Measurements from ENCODE around the gene PEMT. TPM values are rescaled to one million over a fixed set of nuclear protein-coding genes. Genes with fewer than 3 reads are reported as not detected.

Gene PEMT
- total and polyA plus RNA-seq, 2 of the 8 experiments (the other 6 are each of a cell fraction or from before 2014, with no cell fraction given), result 42.0 to 118 TPM

GRCh38 chr17:17638467-17638866, 47.0 kb upstream of the PEMT start:
- ChIA-PET CTCF (ENCODE audit: partially characterized antibody) (interaction anchor here (0.9 to 3.9 kb wide), 4 partner anchors 30 to 283 kb away, joined by 3 to 24 read pairs (median 6); no protein-coding TSS in a partner anchor), POLR2A (ENCODE audit: partially characterized antibody) (no interaction called here)
- no peak overlapping the region for H4K5ac ChIP-seq (ENCODE audit: insufficient read length, low read depth, low read length)
- no peaks in the 10 kb centered on the region; the same call in 1 of the 2 replicates for H3K23me2 ChIP-seq (ENCODE audit: low read depth, low read length)
- no peak overlapping the region for H3K4ac ChIP-seq (replicated peaks; ENCODE audit: insufficient read length, low read depth, low read length)
- 89% methylated on average over 2 of the region's 2 CpGs; no CpG with 5 or more reads in 1 of the 2 experiments for WGBS, 2 experiments (ENCODE audit: extremely low coverage in 1 of 2, insufficient coverage in 1 of 2, insufficient read length in 1 of 2, insufficient replicate concordance in 2 of 2, low coverage in 1 of 2, low lambda C conversion rate in 2 of 2, missing lambda C conversion rate in 1 of 2)
- no peaks in the 10 kb centered on the region for H3K36me3 ChIP-seq (ENCODE audit: control insufficient read depth in 2 of 4, insufficient read depth in 4 of 4, low read length in 3 of 4)
- H3K27ac ChIP-seq (ENCODE audit: low read depth, low read length), result no peak overlapping the region
- H2BK15ac ChIP-seq (ENCODE audit: low read length), result no peak overlapping the region
- peaks cover 0 to 3% of the 10 kb centered on the region in 2 experiments; a peak in 1 of 4 replicates for H3K9me3 ChIP-seq (ENCODE audit: insufficient read depth in 2 of 2, low read depth in 1 of 2, low read length in 1 of 2)
- H3K18ac ChIP-seq (ENCODE audit: extremely low read depth, low read length), result no peak overlapping the region; the same call in 1 of the 2 replicates
- no peak for TF ChIP-seq SIRT6 (IDR thresholded peaks at IDR 0.05; ENCODE audit: low read length)
- TF ChIP-seq RBBP5 (IDR thresholded peaks at IDR 0.05; ENCODE audit: borderline replicate concordance, low read depth, low read length), result no peak
- no peak for TF ChIP-seq ATF2 (IDR thresholded peaks at IDR 0.05; ENCODE audit: low read length)
- no peak for TF ChIP-seq SIX5 (IDR thresholded peaks at IDR 0.05; ENCODE audit: low read depth, low read length)
- no peak for TF ChIP-seq PHF8 (conservative IDR thresholded peaks at IDR 0.05; ENCODE audit: low read depth, low read length)
- TF ChIP-seq KDM5A (IDR thresholded peaks at IDR 0.05; ENCODE audit: low read length), result no peak
- no peak for TF ChIP-seq ATF3 (IDR thresholded peaks at IDR 0.05; ENCODE audit: insufficient read depth, low read depth, low read length)
- TF ChIP-seq E2F6 (IDR thresholded peaks at IDR 0.05), result no peak
- no peak for TF ChIP-seq CBX5 (IDR thresholded peaks at IDR 0.05; ENCODE audit: low read depth, low read length)
- no peak overlapping the region for H2BK120ac ChIP-seq (replicated peaks; ENCODE audit: low read depth, low read length)
- H2BK20ac ChIP-seq (ENCODE audit: low read length), result no peak overlapping the region
- H3K9ac ChIP-seq (replicated peaks in 1 of 4; ENCODE audit: extremely low read depth in 1 of 4, low read depth in 3 of 4, low read length in 3 of 4), result no peak overlapping the region; a peak in 1 of 7 replicates
- H2AFZ ChIP-seq (ENCODE audit: low read length), result no peak overlapping the region
- H2BK5ac ChIP-seq (ENCODE audit: low read depth, low read length), result no peak overlapping the region
- FAIRE-seq, result no peak
- H4K20me1 ChIP-seq (replicated peaks in 1 of 2; ENCODE audit: control insufficient read depth in 1 of 2, insufficient read depth in 2 of 2, low read length in 2 of 2), result no peaks in the 10 kb centered on the region
- H3K27me3 ChIP-seq (replicated peaks in 1 of 4; ENCODE audit: control insufficient read depth in 3 of 4, extremely low read depth in 1 of 4, insufficient read depth in 3 of 4, low read length in 3 of 4), result no peaks in the 10 kb centered on the region
- no peak overlapping the region for H3K23ac ChIP-seq (ENCODE audit: insufficient read length)
- no peak overlapping the region for H3K4me2 ChIP-seq (ENCODE audit: insufficient read depth in 1 of 2, low read depth in 2 of 2, low read length in 2 of 2)
- no peak overlapping the region for H2AK5ac ChIP-seq (ENCODE audit: low read depth, low read length)
- no peak overlapping the region for H3K14ac ChIP-seq (ENCODE audit: insufficient read length)
- no peak overlapping the region for H3K4me3 ChIP-seq (ENCODE audit: extremely low read depth in 1 of 4, insufficient read depth in 2 of 4, low read depth in 3 of 4, low read length in 4 of 4)
- H4K91ac ChIP-seq (replicated peaks; ENCODE audit: insufficient read length, low read length), result no peak overlapping the region
- DNase-seq (ENCODE audit: low read depth in 1 of 2, low spot score in 2 of 2), result no peak
- no peak overlapping the region for H3K56ac ChIP-seq (replicated peaks; ENCODE audit: insufficient read length, low read depth, low read length)
- no peaks in the 10 kb centered on the region for H3K79me2 ChIP-seq (ENCODE audit: control insufficient read depth in 1 of 2, insufficient read depth in 2 of 2, low read length in 2 of 2)
- H2BK12ac ChIP-seq (ENCODE audit: low read depth, low read length), result no peak overlapping the region
- H3K79me1 ChIP-seq (ENCODE audit: low read depth, low read length), result no peaks in the 10 kb centered on the region
- H3K4me1 ChIP-seq (replicated peaks in 1 of 4; ENCODE audit: control insufficient read depth in 3 of 4, insufficient read depth in 4 of 4, low read length in 3 of 4), result no peaks in the 10 kb centered on the region
- H4K8ac ChIP-seq (ENCODE audit: extremely low read depth, insufficient read depth, low read length), result no peak overlapping the region

All from H1 (cell line).